NCI-H2107 treated with DMSO at 0.1 percent for 48 hours (cell line): ENCODE data around the gene AK4.
"Not testable (repeated sequence)": the region's sequence is repeated elsewhere in the genome, so short reads cannot be mapped to it uniquely, and the experiment has no call there.

Experiments
- DNase-seq: peaks from one replicate; lab custom pipeline; 2025; ENCODE audit not compliant: unreplicated experiment; lab: John Stamatoyannopoulos, UW

Gene AK4

GRCh38 chr1:65148178-65148547 is at the start of gene AK4:
AK4 (plus strand) TSS chr1:65148203; CDS start chr1:65148408, 205 bp downstream.
- DNase-seq, result not testable (repeated sequence)

- no peak for DNase-seq
Measured at GRCh38 chr1:65103807-65104206, 44.2 kb upstream of the AK4 start.

GRCh38 chr1:65104854-65105534 is 43.0 kb upstream of the AK4 start:
- DNase-seq, result no peak

GRCh38 chr1:65105596-65105995 is 42.4 kb upstream of the AK4 start:
- no peak for DNase-seq

- DNase-seq, result no peak
Measured at GRCh38 chr1:65108025-65108642, 39.9 kb upstream of the AK4 start.

GRCh38 chr1:65109487-65109886 is 38.5 kb upstream of the AK4 start:
- no peak for DNase-seq

- DNase-seq, result no peak
Measured at GRCh38 chr1:65112811-65113210, 35.2 kb upstream of the AK4 start.

GRCh38 chr1:65113298-65113697 is 34.7 kb upstream of the AK4 start:
- DNase-seq, result no peak

GRCh38 chr1:65114322-65114721 is 33.7 kb upstream of the AK4 start:
- DNase-seq, result no peak

- no peak for DNase-seq
Measured at GRCh38 chr1:65119951-65120350, 28.1 kb upstream of the AK4 start.

GRCh38 chr1:65129104-65129503 is 18.9 kb upstream of the AK4 start:
- not testable (repeated sequence) for DNase-seq

GRCh38 chr1:65138524-65138923 is 9.5 kb upstream of the AK4 start:
- no peak for DNase-seq

GRCh38 chr1:65139793-65140192 is 8.2 kb upstream of the AK4 start:
- DNase-seq, result not testable (repeated sequence)

- DNase-seq, result no peak
Measured at GRCh38 chr1:65141394-65141793, 6.6 kb upstream of the AK4 start.

- DNase-seq, result no peak
Measured at GRCh38 chr1:65141918-65142317, 6.1 kb upstream of the AK4 start.

GRCh38 chr1:65143112-65143658 is 4.8 kb upstream of the AK4 start:
- not testable (repeated sequence) for DNase-seq

- no peak for DNase-seq
Measured at GRCh38 chr1:65146908-65147423, 1.0 kb upstream of the AK4 start.

- peak; percentile 20 for DNase-seq
Measured at GRCh38 chr1:65147424-65148177, 402 bp upstream of the AK4 start.

GRCh38 chr1:65148548-65149350 is 746 bp downstream of the AK4 start:
- DNase-seq, result peak; percentile 22

- DNase-seq, result no peak
Measured at GRCh38 chr1:65149351-65150107, 1.5 kb downstream of the AK4 start.
